Body of pancreas (tissue), 4 donors: ENCODE data around the gene BORCS6. TPM values are rescaled to one million over a fixed set of nuclear protein-coding genes. Genes with fewer than 3 reads are reported as not detected.
A peak's percentile ranks its signal among the peaks of the same experiment; 100 is the strongest.

Experiments used
- ATAC-seq: fragments of 150-250 bp; one replicate; pipeline ENCODE4 v1.9.1; 2016
- DNase-seq, 4 donors: peaks; one replicate each; pipeline ENCODE4 v3.0.0-alpha.2; 2019
- H3K27ac ChIP-seq, 4 donors: fragments of 200-600 bp; sonication (generic); 1 replicate in 3 of 4; 2 replicates in 1 of 4; pipeline versions ENCODE4 v1.5.1 to v1.6.1; 2016 to 2019; ENCODE audit warnings: mild to moderate bottlenecking in 1 of 4, mixed read lengths in 1 of 4, moderate library complexity in 1 of 4
- H3K27me3 ChIP-seq, 2 donors: fragments of 200-600 bp; sonication (generic); one replicate each; pipeline ENCODE4 v1.6.0; 2016; ENCODE audit warnings: mild to moderate bottlenecking in 1 of 2
- H3K36me3 ChIP-seq, 2 donors: fragments of 200-600 bp; sonication (generic); replicated peaks in 1 of 2; 2 replicates each; pipeline ENCODE4 v1.5.1; 2016; ENCODE audit warnings: low read depth in 2 of 2; ENCODE audit not compliant: insufficient read depth in 1 of 2
- H3K4me1 ChIP-seq: fragments of 200-600 bp; sonication (generic); one replicate; pipeline ENCODE4 v1.6.0; 2016
- H3K4me3 ChIP-seq, 2 donors: fragments of 200-600 bp; sonication (generic); 1 replicate in 1 of 2; 2 replicates in 1 of 2; pipeline ENCODE4 v1.5.1; 2016 to 2019
- H3K9me3 ChIP-seq, 3 donors: fragments of 200-600 bp; sonication (generic); 1 replicate in 2 of 3; 2 replicates in 1 of 3; pipeline ENCODE4 v1.5.1; 2016
- POLR2A ChIP-seq, 3 donors: fragments of 450-650 bp; IDR thresholded peaks; one replicate each; pipeline ENCODE4 v1.6.1; 2016; ENCODE audit warnings: antibody characterized with exemption in 3 of 3, mild to moderate bottlenecking in 2 of 3
- WGBS, 2 donors: methylation state at CpG; one replicate each; pipeline ENCODE4 v1.1.5; 2017; 5-methylcytosine and 5-hydroxymethylcytosine counted together
- intact Hi-C: fragments of 100-400 bp; cut with DNase I; formaldehyde crosslinking; loops from one replicate; pipeline ENCODE4 v1.15.1; 2023
- total RNA-seq, 2 donors: library from RNA; depleted of rRNA; stranded (reverse); fragments of >200 nt; gene quantifications; one replicate each; pipeline ENCODE4 v1.1.0, GENCODE V29; 2016
- TF ChIP-seq, protein P1 (sequence below), 7 experiments: fragments of 450-650 bp in 4 of 7; fragments of 200-600 bp in 3 of 7; sonication (generic) in 3 of 7; IDR thresholded peaks; one replicate each; pipeline ENCODE4 v1.5.1; 2016 to 2019; ENCODE audit warnings: antibody characterized with exemption in 7 of 7

The BORCS6 gene
- total RNA-seq, 2 donors from 2014 or later, result 11.9 to 16.2 TPM

DNA sequence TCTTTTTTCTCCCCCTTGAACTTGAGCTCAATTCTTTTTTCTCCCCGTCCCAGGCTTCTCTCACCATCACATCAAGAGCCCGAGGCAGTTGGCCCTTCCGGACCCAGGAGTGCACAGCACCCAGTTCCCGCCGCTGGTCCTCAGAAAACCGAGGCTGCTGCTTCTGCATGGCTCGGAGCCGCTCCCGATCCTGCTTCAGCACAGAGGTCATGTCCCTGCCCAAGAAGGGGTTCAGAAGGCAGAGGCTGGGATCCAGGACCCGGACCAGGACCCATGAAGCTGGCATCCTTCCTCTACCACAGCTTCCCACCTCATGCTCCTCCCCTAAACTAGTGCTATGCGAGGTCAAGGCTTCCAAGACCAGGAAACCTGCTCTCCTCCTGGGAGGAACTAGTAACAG is 48.2 kb downstream of the BORCS6 start:
- no peaks in the 10 kb centered on the region for H3K9me3 ChIP-seq
- TF ChIP-seq, protein P1, sequence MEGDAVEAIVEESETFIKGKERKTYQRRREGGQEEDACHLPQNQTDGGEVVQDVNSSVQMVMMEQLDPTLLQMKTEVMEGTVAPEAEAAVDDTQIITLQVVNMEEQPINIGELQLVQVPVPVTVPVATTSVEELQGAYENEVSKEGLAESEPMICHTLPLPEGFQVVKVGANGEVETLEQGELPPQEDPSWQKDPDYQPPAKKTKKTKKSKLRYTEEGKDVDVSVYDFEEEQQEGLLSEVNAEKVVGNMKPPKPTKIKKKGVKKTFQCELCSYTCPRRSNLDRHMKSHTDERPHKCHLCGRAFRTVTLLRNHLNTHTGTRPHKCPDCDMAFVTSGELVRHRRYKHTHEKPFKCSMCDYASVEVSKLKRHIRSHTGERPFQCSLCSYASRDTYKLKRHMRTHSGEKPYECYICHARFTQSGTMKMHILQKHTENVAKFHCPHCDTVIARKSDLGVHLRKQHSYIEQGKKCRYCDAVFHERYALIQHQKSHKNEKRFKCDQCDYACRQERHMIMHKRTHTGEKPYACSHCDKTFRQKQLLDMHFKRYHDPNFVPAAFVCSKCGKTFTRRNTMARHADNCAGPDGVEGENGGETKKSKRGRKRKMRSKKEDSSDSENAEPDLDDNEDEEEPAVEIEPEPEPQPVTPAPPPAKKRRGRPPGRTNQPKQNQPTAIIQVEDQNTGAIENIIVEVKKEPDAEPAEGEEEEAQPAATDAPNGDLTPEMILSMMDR (IDR thresholded peaks at IDR 0.05), result no peak
- TF ChIP-seq POLR2A (IDR thresholded peaks at IDR 0.05), result no peak
- no peaks in the 10 kb centered on the region for H3K27me3 ChIP-seq
- intact Hi-C loops, result no loop called here
- DNase-seq (peak in 1 of 4 donors; percentile 13), ATAC-seq (no peak)
- WGBS, 2 donors, result 88 to 90% methylated on average over 11 of the region's 11 CpGs
- H3K4me1 ChIP-seq, result peaks cover 21% of the 10 kb centered on the region
- H3K4me3 ChIP-seq, result no peak overlapping the region
- H3K27ac ChIP-seq, result no peak overlapping the region
- H3K36me3 ChIP-seq, result peaks cover 45 to 56% of the 10 kb centered on the region in 2 donors

GRCh38 chr17:8141045-8141444 is 48.9 kb downstream of the BORCS6 start:
- Histone ChIP-seq H3K9me3 (no peaks in the 10 kb centered on the region), H3K4me1 (peaks cover 21% of the 10 kb centered on the region), H3K27ac (no peak overlapping the region), H3K4me3 (no peak overlapping the region), H3K27me3 (no peaks in the 10 kb centered on the region), H3K36me3 (peaks cover 38 to 51% of the 10 kb centered on the region in 2 donors)
- TF ChIP-seq, protein P1 (IDR thresholded peaks at IDR 0.05), result no peak
- no peak for TF ChIP-seq POLR2A (IDR thresholded peaks at IDR 0.05)
- ATAC-seq, result no peak
- no peak for DNase-seq
- intact Hi-C loops, result no loop called here
- WGBS, 2 donors, result 92 to 97% methylated on average over 6 to 7 of the region's 7 CpGs

- H3K27ac ChIP-seq, result peak overlapping the region in 2 of 4 donors; percentile 86 to 87
- H3K4me1 ChIP-seq, result peaks cover 21% of the 10 kb centered on the region
- DNase-seq, result peak in 3 of 4 donors; percentile 17 to 27 (median 22)
- no peak overlapping the region for H3K4me3 ChIP-seq
- TF ChIP-seq POLR2A (IDR thresholded peaks at IDR 0.05), result no peak
- TF ChIP-seq, protein P1 (IDR thresholded peaks at IDR 0.05), result no peak
- peaks cover 31 to 44% of the 10 kb centered on the region in 2 donors for H3K36me3 ChIP-seq
- intact Hi-C loops, result no loop called here
- ATAC-seq, result no peak
- WGBS, 2 donors, result 69 to 73% methylated on average over 12 to 18 of the region's 18 CpGs
- H3K27me3 ChIP-seq, result no peaks in the 10 kb centered on the region
- no peaks in the 10 kb centered on the region for H3K9me3 ChIP-seq
These were observed 49.6 kb downstream of the BORCS6 start for GRCh38 chr17:8140065-8141029.

- DNase-seq, result peak; percentile 96
- Histone ChIP-seq H3K27ac (peak overlapping the region; percentile 74 to 92 (median 86)), H3K4me3 (no peak overlapping the region), H3K4me1 (peaks cover 21% of the 10 kb centered on the region), H3K9me3 (no peaks in the 10 kb centered on the region), H3K27me3 (no peaks in the 10 kb centered on the region), H3K36me3 (peaks cover 16 to 31% of the 10 kb centered on the region in 2 donors)
- WGBS, 2 donors, result 1% methylated on average over 44 to 46 of the region's 46 CpGs
- TF ChIP-seq, protein P1 (IDR thresholded peaks at IDR 0.05), result peak; percentile 70 to 98 (median 95)
- peak; percentile 23 to 85 (median 79) for TF ChIP-seq POLR2A (IDR thresholded peaks at IDR 0.05)
- ATAC-seq, result peak; percentile 92
- intact Hi-C loops, result no loop called here
These were observed 51.2 kb downstream of the BORCS6 start for GRCh38 chr17:8138672-8139371.
